Spleen (tissue), 7 donors: ENCODE results near the gene ANKRD13A.

Source experiments
- CTCF ChIP-seq, 11 experiments: fragments of 200-600 bp in 7 of 11; fragments of 450-650 bp in 4 of 11; sonication (generic) in 4 of 11; IDR thresholded peaks in 8 of 11; conservative IDR thresholded peaks in 3 of 11; 1 replicate in 7 of 11; 2 replicates in 4 of 11; pipeline versions ENCODE4 v1.4.0 to v1.8.0; 2016 to 2021; ENCODE audit warnings: antibody characterized with exemption in 11 of 11, inconsistent platforms in 4 of 11, mild to moderate bottlenecking in 1 of 11
- POLR2A ChIP-seq, 3 donors: fragments of 450-650 bp; IDR thresholded peaks; one replicate each; pipeline ENCODE4 v1.5.1; 2017; ENCODE audit warnings: antibody characterized with exemption in 3 of 3, mild to moderate bottlenecking in 1 of 3
- POLR2AphosphoS5 ChIP-seq, 3 donors: sonication (generic); formaldehyde crosslinking; IDR thresholded peaks; one replicate each; pipeline ENCODE4 v1.5.1; 2017; ENCODE audit warnings: antibody characterized with exemption in 3 of 3
- donor health status: DM: no; HTN: no; CAD: no; lungs with moderate emphysema.
- donor health status: DM: no; HTN: no; CAD: no.
- donor health status: DM: no; HTN: no; CAD: no.

GRCh38 chr12:109953656-109954055 lies 45.6 kb upstream of the ANKRD13A start:
- TF ChIP-seq CTCF (IDR thresholded peaks at IDR 0.05 in 8 of 11, conservative IDR thresholded peaks at IDR 0.05 in 3 of 11) (no peak), POLR2AphosphoS5 (IDR thresholded peaks at IDR 0.05) (no peak), POLR2A (IDR thresholded peaks at IDR 0.05) (no peak)
